Ishikawa (cell line): ENCODE data around the gene LIN52.

ENCODE experiments used
- CEBPB ChIP-seq: IDR thresholded peaks from 2 replicates; pipeline ENCODE4 v1.6.1; 2012
- CREB1 ChIP-seq: IDR thresholded peaks from 2 replicates; pipeline ENCODE4 v1.6.1; 2012; ENCODE audit warnings: low read depth
- EGR1 ChIP-seq: IDR thresholded peaks from 2 replicates; pipeline ENCODE4 v1.6.1; 2012
- EP300 ChIP-seq: IDR thresholded peaks from 2 replicates; pipeline ENCODE4 v1.6.1; 2012; ENCODE audit warnings: borderline replicate concordance
- FOXM1 ChIP-seq: IDR thresholded peaks from 2 replicates; pipeline ENCODE4 v1.6.1; 2012; ENCODE audit warnings: low read depth, borderline replicate concordance
- NFIC ChIP-seq: IDR thresholded peaks from 2 replicates; pipeline ENCODE4 v1.6.1; 2012
- RAD21 ChIP-seq: IDR thresholded peaks from 2 replicates; pipeline ENCODE4 v1.6.1; 2012; ENCODE audit warnings: low read depth
- TAF1 ChIP-seq: IDR thresholded peaks from 2 replicates; pipeline ENCODE4 v1.6.1; 2012; ENCODE audit warnings: low read depth, mild to moderate bottlenecking
- TCF12 ChIP-seq: IDR thresholded peaks from 2 replicates; pipeline ENCODE4 v1.6.1; 2012; ENCODE audit warnings: low read depth
- TEAD4 ChIP-seq: IDR thresholded peaks from 2 replicates; pipeline ENCODE4 v1.6.1; 2012
- YY1 ChIP-seq: IDR thresholded peaks from 2 replicates; pipeline ENCODE4 v1.6.1; 2012; ENCODE audit warnings: low read depth
- ZBTB7A ChIP-seq: IDR thresholded peaks from 2 replicates; pipeline ENCODE4 v1.6.1; 2012; ENCODE audit warnings: low read depth
- TF ChIP-seq, protein P1 (sequence below): IDR thresholded peaks from 2 replicates; pipeline ENCODE4 v1.6.1; 2012
- TF ChIP-seq, protein P2 (sequence below): IDR thresholded peaks from 2 replicates; pipeline ENCODE4 v1.6.1; 2012
- TF ChIP-seq, protein P3 (sequence below): IDR thresholded peaks from 2 replicates; pipeline ENCODE4 v1.6.1; 2012; ENCODE audit warnings: low read depth, mild to moderate bottlenecking

The LIN52 gene

DNA sequence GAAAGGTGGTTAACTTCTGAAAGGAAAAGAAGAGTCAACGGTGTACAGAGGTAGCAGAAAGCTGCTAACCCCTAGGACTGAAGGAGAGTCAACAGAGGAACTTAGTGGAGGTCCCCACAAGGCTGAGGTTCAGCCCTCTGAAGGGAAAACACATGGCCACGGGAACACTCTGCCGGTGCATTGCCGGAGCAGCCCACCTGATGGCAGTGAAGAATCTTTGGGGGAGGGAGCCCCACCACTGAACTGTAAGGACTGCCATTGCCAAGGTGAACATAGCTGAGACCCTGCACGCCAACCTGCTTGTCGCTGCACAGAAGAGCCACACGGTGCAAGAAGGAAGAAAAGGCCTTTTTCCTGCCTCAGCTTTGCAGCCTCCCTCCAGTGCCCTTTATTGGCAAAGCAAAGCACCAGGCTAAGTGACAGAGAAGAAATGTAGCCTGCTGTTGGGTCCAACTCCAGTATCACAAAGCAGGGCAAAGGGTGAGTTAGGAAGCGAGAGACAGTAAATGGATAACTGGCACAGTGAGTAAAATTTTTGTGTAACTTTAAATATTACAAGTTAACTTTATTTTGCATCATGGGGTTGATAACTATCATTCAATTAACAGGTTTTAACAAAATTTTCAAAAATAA lies 76.9 kb downstream of the LIN52 start:
- TF ChIP-seq TAF1 (no peak), NFIC (no peak), TCF12 (no peak), ZBTB7A (no peak), YY1 (no peak), EP300 (no peak), CREB1 (no peak), EGR1 (no peak), FOXM1 (no peak)
- TF ChIP-seq, protein P1, sequence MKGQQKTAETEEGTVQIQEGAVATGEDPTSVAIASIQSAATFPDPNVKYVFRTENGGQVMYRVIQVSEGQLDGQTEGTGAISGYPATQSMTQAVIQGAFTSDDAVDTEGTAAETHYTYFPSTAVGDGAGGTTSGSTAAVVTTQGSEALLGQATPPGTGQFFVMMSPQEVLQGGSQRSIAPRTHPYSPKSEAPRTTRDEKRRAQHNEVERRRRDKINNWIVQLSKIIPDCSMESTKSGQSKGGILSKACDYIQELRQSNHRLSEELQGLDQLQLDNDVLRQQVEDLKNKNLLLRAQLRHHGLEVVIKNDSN = no peak
- TF ChIP-seq, protein P2, sequence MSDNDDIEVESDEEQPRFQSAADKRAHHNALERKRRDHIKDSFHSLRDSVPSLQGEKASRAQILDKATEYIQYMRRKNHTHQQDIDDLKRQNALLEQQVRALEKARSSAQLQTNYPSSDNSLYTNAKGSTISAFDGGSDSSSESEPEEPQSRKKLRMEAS = no peak
- TF ChIP-seq, protein P3, sequence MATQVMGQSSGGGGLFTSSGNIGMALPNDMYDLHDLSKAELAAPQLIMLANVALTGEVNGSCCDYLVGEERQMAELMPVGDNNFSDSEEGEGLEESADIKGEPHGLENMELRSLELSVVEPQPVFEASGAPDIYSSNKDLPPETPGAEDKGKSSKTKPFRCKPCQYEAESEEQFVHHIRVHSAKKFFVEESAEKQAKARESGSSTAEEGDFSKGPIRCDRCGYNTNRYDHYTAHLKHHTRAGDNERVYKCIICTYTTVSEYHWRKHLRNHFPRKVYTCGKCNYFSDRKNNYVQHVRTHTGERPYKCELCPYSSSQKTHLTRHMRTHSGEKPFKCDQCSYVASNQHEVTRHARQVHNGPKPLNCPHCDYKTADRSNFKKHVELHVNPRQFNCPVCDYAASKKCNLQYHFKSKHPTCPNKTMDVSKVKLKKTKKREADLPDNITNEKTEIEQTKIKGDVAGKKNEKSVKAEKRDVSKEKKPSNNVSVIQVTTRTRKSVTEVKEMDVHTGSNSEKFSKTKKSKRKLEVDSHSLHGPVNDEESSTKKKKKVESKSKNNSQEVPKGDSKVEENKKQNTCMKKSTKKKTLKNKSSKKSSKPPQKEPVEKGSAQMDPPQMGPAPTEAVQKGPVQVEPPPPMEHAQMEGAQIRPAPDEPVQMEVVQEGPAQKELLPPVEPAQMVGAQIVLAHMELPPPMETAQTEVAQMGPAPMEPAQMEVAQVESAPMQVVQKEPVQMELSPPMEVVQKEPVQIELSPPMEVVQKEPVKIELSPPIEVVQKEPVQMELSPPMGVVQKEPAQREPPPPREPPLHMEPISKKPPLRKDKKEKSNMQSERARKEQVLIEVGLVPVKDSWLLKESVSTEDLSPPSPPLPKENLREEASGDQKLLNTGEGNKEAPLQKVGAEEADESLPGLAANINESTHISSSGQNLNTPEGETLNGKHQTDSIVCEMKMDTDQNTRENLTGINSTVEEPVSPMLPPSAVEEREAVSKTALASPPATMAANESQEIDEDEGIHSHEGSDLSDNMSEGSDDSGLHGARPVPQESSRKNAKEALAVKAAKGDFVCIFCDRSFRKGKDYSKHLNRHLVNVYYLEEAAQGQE = no peak

DNA sequence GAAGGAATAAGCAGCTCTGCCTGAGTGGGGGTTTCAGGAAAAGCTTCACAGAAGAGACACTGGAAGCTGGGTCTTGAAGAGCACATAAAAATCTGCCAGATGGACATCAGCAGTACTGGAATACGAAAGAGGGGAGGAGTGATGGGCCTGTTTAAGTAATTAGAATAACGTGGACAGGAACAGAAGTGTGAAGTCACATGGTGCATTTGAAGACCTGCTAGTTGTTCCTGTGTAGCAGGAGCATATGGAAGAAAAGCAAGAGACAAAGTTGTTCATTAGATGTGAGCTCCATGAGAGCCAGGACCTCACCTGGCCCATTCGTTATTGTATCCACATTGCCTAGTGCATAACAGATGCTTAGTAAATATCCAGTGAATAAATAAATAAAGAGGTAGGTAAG lies 85.2 kb downstream of the LIN52 start:
- no peak for TF ChIP-seq RAD21
- no peak for TF ChIP-seq FOXM1
- no peak for TF ChIP-seq NFIC
- TF ChIP-seq EP300 = no peak

DNA sequence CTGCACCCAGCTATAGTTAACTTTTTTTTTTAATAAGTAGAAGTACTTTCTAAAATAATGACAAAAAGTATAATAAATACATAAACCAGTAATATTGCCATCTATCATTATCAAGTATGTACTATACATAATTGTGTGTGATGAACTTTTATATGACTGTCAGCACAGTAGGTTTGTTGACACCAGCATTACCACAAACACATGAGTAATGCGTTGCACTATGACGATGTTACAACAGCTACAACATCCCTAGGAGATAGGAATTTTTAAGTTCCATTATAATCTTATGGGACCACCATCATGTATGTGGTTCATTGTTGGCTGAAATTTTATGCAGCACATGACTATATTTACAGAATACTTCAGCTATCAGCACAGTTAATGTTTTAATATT lies 91.6 kb downstream of the LIN52 start:
- TF ChIP-seq RAD21 (no peak), TAF1 (no peak), ZBTB7A (no peak), TEAD4 (no peak), FOXM1 (no peak), CEBPB (no peak)

DNA sequence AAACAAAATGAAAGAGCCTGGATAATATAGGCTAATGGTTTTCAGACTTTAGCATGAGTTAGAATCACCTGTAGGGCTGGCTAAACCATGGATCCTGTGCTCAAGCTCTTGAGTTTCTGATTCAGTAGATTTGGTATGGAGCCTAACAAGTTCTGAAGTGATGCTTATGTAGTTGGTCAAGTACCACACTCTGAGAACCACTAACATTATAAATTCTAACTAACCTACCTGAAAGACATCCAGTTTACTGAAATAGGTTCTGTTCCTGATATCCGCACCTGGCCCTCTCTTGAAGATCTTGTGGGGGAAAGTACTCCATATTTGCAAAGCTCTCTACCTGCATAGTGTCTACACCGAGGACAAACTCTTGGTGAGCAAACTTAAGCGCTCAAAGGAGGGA lies 95.1 kb downstream of the LIN52 start:
- no peak for TF ChIP-seq ZBTB7A

DNA sequence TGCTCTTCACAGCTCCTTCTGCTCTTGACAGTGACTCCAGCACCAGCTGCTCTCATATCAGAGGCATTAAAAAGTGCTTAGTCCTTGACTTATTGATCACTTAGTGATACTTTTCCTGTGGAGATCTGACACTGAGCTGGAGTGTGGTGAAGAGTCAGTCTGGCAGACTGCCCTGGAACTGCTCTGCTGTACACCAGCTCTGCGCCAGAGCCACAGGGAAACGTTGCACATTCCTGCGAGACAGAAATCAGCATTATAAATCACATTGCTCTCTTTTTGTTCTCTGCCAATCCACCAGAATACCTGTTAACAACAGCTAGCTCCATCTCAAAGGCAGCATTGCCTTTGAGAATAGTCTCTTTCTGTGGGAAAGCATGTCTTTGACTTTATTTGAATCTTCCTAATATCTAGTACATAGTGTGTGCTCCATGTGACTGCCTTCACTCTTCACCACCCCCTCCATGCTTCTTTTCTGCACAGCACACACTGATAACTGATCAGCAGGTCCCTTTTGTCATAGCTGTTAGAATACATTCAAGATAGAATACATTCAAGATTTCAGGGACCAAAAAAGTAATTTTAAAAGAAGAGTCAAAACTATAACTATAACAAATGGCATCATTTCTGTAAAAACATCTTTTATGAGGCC lies 106.3 kb downstream of the LIN52 start:
- TF ChIP-seq FOXM1 (no peak), CREB1 (no peak), RAD21 (no peak), YY1 (no peak), EGR1 (no peak), ZBTB7A (no peak), TEAD4 (no peak), CEBPB (no peak), NFIC (no peak), TCF12 (no peak), TAF1 (no peak), EP300 (no peak)
- TF ChIP-seq, protein P3 = no peak
- TF ChIP-seq, protein P1 = no peak
- TF ChIP-seq, protein P2 = no peak

DNA sequence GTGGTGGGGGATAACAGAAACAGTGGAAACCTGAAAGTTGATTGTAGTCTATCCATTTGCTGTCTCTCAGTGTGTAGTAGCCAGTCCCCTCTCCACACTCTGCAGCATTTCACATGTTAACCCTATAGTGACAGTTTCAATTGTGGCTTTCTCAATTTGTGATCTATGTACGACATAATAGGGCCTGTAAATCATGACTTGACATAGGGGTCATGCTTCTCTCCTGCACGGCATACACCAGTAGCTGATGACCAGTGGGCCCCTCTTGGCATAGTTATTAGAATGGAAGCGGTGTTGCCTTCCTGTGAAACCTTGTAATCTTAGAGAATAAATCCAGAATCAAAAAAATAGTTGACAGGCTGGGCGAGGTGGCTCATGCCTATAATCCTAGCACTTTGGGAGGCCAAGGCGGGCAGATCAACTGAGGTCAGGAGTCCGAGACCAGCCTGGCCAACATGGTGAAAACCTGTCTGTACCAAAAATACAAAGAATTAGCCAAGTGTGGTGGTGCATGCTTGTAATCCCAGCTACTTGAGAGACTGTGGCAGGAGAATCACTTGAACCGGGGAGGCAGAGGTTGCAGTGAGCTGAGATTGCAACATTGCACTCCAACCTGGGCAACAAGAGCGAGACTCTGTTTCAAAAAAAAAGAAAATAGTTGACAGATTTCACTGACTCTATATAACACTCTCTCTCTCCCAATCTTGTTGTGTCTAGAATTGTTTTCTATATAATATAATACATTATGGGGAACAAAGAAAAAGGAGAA lies 109.9 kb downstream of the LIN52 start:
- TF ChIP-seq ZBTB7A = no peak
- no peak for TF ChIP-seq YY1
- TF ChIP-seq RAD21 = no peak
- TF ChIP-seq NFIC = no peak
- TF ChIP-seq FOXM1 = no peak
- TF ChIP-seq, protein P3 = no peak
- no peak for TF ChIP-seq TEAD4
- no peak for TF ChIP-seq CREB1
- TF ChIP-seq TCF12 = no peak
- TF ChIP-seq EP300 = no peak
- no peak for TF ChIP-seq CEBPB
- no peak for TF ChIP-seq EGR1
- TF ChIP-seq, protein P1 = no peak
- no peak for TF ChIP-seq TAF1
- TF ChIP-seq, protein P2 = no peak
